Lower leg skin (tissue), 3 donors: ENCODE measurements around the gene PRMT2.
"Not testable (repeated sequence)": the region's sequence is repeated elsewhere in the genome, so short reads cannot be mapped to it uniquely, and the experiment has no call there.

Experiments
- POLR2A ChIP-seq, 2 donors: fragments of 450-650 bp; IDR thresholded peaks; one replicate each; pipeline ENCODE4 v1.6.1; 2016 to 2017; ENCODE audit warnings: antibody characterized with exemption in 2 of 2, mild to moderate bottlenecking in 1 of 2, moderate library complexity in 1 of 2
- TF ChIP-seq, protein P1 (sequence below), 3 donors: fragments of 450-650 bp; IDR thresholded peaks; one replicate each; pipeline ENCODE4 v1.5.1; 2016; ENCODE audit warnings: antibody characterized with exemption in 3 of 3, mild to moderate bottlenecking in 3 of 3, moderate library complexity in 2 of 3

DNA sequence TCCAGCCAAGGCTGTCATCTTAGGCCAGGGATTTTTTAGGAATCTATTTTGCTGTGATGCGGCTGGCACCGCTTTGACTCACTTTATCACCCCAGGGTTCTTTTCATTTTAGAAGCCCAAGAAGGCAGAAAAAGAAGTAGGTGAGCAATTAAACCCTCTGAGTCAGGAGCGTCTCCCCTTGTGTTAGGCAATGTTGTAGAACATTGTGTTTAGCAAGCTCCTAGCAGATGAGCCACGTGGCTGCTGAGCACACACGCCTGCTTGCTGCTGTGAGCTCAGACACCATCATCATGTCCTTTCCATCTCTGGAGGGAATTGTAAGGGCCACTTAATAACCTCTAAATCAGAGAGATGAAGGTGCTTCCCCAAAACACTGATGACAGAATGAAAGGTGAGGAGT, 46.1 kb downstream of the PRMT2 start:
- not testable (repeated sequence) for TF ChIP-seq POLR2A (IDR thresholded peaks at IDR 0.05)
- TF ChIP-seq, protein P1, sequence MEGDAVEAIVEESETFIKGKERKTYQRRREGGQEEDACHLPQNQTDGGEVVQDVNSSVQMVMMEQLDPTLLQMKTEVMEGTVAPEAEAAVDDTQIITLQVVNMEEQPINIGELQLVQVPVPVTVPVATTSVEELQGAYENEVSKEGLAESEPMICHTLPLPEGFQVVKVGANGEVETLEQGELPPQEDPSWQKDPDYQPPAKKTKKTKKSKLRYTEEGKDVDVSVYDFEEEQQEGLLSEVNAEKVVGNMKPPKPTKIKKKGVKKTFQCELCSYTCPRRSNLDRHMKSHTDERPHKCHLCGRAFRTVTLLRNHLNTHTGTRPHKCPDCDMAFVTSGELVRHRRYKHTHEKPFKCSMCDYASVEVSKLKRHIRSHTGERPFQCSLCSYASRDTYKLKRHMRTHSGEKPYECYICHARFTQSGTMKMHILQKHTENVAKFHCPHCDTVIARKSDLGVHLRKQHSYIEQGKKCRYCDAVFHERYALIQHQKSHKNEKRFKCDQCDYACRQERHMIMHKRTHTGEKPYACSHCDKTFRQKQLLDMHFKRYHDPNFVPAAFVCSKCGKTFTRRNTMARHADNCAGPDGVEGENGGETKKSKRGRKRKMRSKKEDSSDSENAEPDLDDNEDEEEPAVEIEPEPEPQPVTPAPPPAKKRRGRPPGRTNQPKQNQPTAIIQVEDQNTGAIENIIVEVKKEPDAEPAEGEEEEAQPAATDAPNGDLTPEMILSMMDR (IDR thresholded peaks at IDR 0.05) = not testable (repeated sequence)
